Middle frontal gyrus (tissue), 1 donor: ENCODE results near the gene SORT1.
"Not testable (repeated sequence)": the region's sequence is repeated elsewhere in the genome, so short reads cannot be mapped to it uniquely, and the experiment has no call there.

ENCODE experiments used
- DNase-seq: peaks from one replicate; pipeline ENCODE4 v3.0.0-alpha.2; 2015; ENCODE audit warnings: low spot score; ENCODE audit errors: extremely low spot score

SORT1 gene

GRCh38 chr1:109383087-109383779 is 14.5 kb downstream of the SORT1 start:
- no peak for DNase-seq

DNA sequence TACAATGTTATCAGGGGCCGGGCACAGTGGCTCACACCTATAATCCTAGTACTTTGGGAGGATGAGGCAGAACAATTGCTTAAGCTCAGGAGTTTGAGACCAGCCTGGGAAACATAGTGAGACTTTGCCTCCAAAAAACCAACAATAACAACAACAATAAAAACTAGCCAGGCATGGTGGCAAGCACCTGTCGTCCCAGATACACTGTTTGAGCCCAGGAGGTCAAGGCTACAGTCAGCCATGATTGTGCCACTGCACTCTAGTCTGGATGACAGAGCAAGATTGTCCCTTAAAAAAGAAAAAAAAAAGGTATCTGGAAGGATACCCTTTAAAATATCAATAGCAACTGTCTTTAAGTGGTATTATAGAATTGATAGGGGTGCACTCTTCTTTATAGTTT is 16.1 kb downstream of the SORT1 start:
- no peak for DNase-seq

DNA sequence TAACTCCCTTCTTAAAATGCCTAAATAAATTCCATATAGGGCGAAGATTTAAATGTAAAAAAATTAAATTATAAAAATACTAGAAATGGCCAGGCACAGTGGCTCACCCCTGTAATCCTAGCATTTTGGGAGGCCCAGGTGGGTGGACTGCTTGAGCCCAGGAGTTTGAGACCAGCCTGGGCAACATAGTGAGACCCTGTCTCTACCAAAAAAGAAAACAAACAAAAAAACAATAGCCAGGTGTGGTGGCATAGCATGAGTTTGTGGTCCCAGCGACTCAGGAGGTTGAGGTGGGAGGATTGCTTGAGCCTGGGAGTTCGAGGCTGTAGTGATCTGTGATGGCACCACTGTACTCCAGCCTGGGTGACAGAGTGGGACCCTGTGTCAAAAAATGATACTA is 17.8 kb downstream of the SORT1 start:
- no peak for DNase-seq

- no peak for DNase-seq
Measured at GRCh38 chr1:109379422-109379821, 18.3 kb downstream of the SORT1 start.

GRCh38 chr1:109377698-109378097 is 20.0 kb downstream of the SORT1 start:
- no peak for DNase-seq

DNA sequence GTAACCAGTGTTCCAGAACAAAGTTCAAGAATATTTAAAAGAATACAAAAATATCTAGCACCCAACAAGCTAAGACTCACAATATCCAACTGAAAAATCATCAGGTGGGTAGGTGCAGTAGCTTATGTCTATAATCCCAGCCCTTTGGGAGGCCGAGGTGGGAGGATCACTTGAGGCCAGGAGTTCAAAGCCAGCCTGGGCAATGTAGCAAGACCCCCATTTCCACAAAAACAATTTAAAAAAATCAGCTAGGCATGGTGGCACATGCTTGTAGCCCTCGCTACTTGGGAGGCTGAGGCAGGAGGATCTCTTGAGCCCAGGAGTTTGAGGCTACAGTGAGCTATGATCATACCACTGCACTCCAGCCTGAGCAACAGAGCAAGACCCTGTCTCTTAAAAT is 24.0 kb downstream of the SORT1 start:
- DNase-seq, result not testable (repeated sequence)

DNA sequence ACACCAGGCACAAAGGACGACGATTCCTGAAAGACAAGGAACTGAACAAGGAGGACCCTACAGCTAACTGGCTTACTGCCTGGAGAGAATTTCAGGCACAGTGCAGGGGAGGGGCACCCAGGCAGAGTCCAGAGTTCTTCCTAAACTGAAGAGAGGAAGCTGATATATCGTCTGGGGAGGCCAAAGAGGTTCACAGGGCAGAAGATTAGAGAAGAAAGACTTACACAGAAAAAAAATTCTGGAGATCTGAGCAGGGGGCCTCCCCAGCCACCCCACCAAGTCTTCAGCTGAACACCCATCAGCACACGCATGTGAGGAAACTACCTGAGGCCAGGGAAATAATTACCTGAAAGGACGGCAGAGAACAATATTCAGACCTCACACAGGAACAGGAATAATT is 24.6 kb downstream of the SORT1 start:
- no peak for DNase-seq

- DNase-seq, result no peak
Measured at GRCh38 chr1:109372281-109372680, 25.4 kb downstream of the SORT1 start.

- no peak for DNase-seq
Measured at GRCh38 chr1:109371341-109371739, 26.4 kb downstream of the SORT1 start.

GRCh38 chr1:109370712-109371340 is 26.9 kb downstream of the SORT1 start:
- no peak for DNase-seq

DNA sequence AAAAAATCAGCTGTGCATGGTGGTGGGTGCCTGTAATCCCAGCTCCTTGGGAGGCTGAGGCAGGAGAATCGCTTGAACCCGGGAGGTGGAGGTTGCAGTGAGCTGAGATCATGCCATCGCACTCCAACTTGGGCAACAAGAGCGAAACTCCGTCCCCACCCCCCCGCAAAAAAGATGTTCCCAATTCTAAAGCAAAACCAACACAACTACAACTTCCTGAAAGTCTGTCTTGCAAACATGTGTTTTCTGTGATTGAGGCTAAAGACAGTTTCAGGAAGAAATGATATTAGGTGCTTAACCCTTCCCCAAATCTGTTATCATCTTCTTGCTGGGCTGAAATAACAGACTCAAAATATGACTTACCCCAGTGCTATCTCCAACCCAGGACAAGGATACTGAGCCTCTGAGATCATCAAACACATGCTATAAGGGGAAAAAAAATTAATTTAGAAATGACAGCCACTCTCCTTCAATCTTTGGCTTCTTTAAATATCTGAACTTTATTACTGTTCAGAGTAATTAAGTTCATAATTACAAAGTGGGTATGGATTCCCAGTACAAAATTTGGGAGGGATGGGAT is 28.5 kb downstream of the SORT1 start:
- no peak for DNase-seq

GRCh38 chr1:109368464-109368863 is 29.3 kb downstream of the SORT1 start:
- DNase-seq, result no peak

GRCh38 chr1:109367626-109368025 is 30.1 kb downstream of the SORT1 start:
- no peak for DNase-seq

GRCh38 chr1:109365642-109366204 is 32.0 kb downstream of the SORT1 start:
- DNase-seq, result no peak

- no peak for DNase-seq
Measured at GRCh38 chr1:109361649-109362048, 36.1 kb downstream of the SORT1 start.

DNA sequence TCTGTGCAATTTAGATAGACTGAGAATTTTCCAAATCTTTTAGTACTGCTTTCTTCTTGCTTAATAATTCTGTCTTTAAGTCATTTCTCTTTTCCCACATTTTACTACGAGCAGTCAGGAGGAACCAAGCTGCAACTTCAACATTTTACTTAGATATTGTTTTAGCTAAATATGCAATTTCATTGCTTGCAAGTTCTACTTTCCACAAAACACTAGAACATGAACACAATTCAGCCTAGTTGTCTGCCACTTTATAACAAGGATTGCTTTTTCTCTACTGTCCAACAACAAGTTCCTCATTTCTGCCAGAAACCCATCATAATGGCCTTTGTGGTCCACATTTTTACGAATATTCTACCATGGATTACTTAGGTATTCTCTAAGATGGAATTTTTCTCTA is 36.6 kb downstream of the SORT1 start:
- DNase-seq, result no peak

- no peak for DNase-seq
Measured at GRCh38 chr1:109357616-109358015, 40.1 kb downstream of the SORT1 start.

DNA sequence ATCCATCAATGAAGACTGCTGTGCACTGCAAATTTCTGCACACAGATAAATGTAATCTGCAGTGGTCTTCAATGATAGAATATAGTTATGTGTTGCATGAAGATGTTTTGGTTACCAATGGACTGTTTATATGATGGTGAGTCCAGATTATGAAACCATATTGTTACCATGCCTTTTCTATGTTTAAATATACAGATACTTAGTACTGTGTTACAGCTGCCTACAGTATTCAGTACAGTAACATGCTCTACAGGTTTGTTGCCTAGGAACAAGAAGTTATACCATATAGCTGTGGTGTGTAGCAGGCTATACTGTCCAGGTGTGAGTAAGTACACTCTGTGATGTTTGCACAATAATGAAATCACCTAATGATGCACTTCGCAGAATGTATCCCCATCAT is 40.8 kb downstream of the SORT1 start:
- no peak for DNase-seq

GRCh38 chr1:109356505-109356904 is 41.2 kb downstream of the SORT1 start:
- no peak for DNase-seq

DNA sequence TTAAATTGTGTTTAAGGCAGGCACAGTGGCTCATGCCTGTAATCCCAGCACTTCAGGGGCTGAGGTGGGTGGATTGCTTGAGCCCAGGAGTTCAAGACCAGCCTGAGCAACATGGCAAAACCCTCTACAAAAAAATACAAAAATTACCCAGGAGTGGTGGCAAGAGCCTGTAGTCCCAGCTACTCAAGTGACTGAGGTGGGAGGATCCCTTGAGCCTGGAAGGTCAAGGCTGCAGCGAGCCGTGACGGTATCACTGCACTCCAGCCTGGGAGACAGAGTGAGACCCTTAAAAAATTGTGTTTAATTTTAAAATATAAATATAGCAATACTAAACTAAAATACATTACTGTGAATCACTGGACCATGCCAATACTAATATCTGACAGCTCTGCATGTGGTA is 42.8 kb downstream of the SORT1 start:
- no peak for DNase-seq

DNA sequence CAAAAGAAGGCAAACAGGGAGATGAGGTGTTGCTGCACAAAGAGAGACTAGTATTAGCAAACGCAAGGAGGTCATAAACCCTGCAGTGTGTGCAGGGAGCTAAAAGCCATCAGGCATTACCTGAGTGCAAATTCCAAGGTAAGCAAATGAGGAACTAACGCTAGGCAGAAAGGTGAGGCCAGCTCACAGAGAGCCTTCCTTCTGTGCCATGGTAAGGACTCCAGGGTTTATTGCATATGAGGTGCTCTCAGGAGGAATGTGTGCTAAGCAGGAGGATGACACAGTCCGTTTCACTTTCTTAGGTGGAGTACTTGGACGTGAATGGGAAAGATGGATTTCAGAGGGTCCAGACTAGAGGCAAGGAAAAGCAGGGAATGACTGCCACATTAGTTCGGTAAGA is 46.3 kb downstream of the SORT1 start:
- no peak for DNase-seq

GRCh38 chr1:109350655-109351054 is 47.1 kb downstream of the SORT1 start:
- no peak for DNase-seq

- DNase-seq, result no peak
Measured at GRCh38 chr1:109350182-109350581, 47.5 kb downstream of the SORT1 start.
